ENCODE measurements around the gene ERVH48-1.
"Not testable (repeated sequence)": the region's sequence is repeated elsewhere in the genome, so short reads cannot be mapped to it uniquely, and the experiment has no call there.

Gene ERVH48-1

DNA sequence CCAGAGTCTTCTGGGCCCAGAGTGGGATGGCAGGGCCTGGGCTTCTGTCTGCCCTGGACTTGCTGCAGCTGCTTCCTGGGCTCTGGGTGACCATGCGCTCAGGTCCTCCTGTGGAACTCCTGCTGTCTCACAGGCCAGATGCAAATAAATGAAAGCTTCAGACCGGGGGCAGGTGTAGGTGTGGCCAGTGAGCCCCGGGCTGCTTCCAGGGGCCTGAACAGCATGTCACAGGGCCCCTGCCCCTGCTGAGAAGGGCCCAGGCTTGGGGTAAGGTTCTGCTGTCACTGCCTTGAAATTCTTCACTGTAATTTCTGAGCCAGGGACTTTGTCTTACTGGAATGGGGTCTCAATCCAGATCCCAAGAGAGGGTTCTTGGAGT, 46.5 kb upstream of the ERVH48-1 start:
- 0 out of 2 replicates have a peak overlapping the region, but pooled peaks have one; percentile 20 for H3K9ac ChIP-seq (ENCODE audit: low read depth, low read length)
- DNase-seq, result no peak
- TF ChIP-seq EZH2 (IDR thresholded peaks at IDR 0.05; ENCODE audit: borderline replicate concordance, low read depth, low read length, severe bottlenecking) (no peak), CTCF (IDR thresholded peaks at IDR 0.05; ENCODE audit: borderline replicate concordance, extremely low read depth, low read length, poor library complexity, severe bottlenecking) (no peak)
- H3K4me2 ChIP-seq (ENCODE audit: insufficient read depth, low read length), result no peak overlapping the region
- H4K20me1 ChIP-seq (ENCODE audit: insufficient read depth, low read length), result no peaks in the 10 kb centered on the region
- no peak overlapping the region for H2AFZ ChIP-seq (ENCODE audit: low read depth, low read length)
- peaks cover 19% of the 10 kb centered on the region for H3K79me2 ChIP-seq (ENCODE audit: insufficient read depth, low read length)
- H3K4me1 ChIP-seq (ENCODE audit: insufficient read depth, low read length), result peaks cover 25% of the 10 kb centered on the region
- peaks cover 8% of the 10 kb centered on the region for H3K36me3 ChIP-seq (ENCODE audit: insufficient read depth, low read length)
- no peak overlapping the region for H3K27ac ChIP-seq (ENCODE audit: low read length)
- no peaks in the 10 kb centered on the region for H3K9me3 ChIP-seq (ENCODE audit: insufficient read depth, low read length, severe bottlenecking)
- no peak overlapping the region for H3K4me3 ChIP-seq (ENCODE audit: low read depth in 1 of 2, low read length in 2 of 2)
- ATAC-seq (ENCODE audit: insufficient read depth, low read depth), result no peak
- H3K27me3 ChIP-seq (ENCODE audit: insufficient read depth, low read length, poor library complexity), result no peaks in the 10 kb centered on the region

- H2AFZ ChIP-seq (ENCODE audit: low read depth, low read length), result no peak overlapping the region
- peaks cover 11% of the 10 kb centered on the region for H3K79me2 ChIP-seq (ENCODE audit: insufficient read depth, low read length)
- H3K9ac ChIP-seq (ENCODE audit: low read depth, low read length), result no peak overlapping the region
- H3K4me1 ChIP-seq (ENCODE audit: insufficient read depth, low read length), result peaks cover 17% of the 10 kb centered on the region
- TF ChIP-seq EZH2 (IDR thresholded peaks at IDR 0.05; ENCODE audit: borderline replicate concordance, low read depth, low read length, severe bottlenecking), result no peak
- no peak for TF ChIP-seq CTCF (IDR thresholded peaks at IDR 0.05; ENCODE audit: borderline replicate concordance, extremely low read depth, low read length, poor library complexity, severe bottlenecking)
- H3K27ac ChIP-seq (ENCODE audit: low read length), result no peak overlapping the region
- H3K27me3 ChIP-seq (ENCODE audit: insufficient read depth, low read length, poor library complexity), result no peaks in the 10 kb centered on the region
- H3K4me3 ChIP-seq (ENCODE audit: low read depth in 1 of 2, low read length in 2 of 2), result no peak overlapping the region
- no peaks in the 10 kb centered on the region for H3K36me3 ChIP-seq (ENCODE audit: insufficient read depth, low read length)
- ATAC-seq (ENCODE audit: insufficient read depth, low read depth) (no peak), DNase-seq (no peak)
- no peaks in the 10 kb centered on the region for H4K20me1 ChIP-seq (ENCODE audit: insufficient read depth, low read length)
- H3K9me3 ChIP-seq (ENCODE audit: insufficient read depth, low read length, severe bottlenecking), result no peaks in the 10 kb centered on the region
- no peak overlapping the region for H3K4me2 ChIP-seq (ENCODE audit: insufficient read depth, low read length)
Observed at GRCh38 chr21:42970946-42971653, 45.7 kb upstream of the ERVH48-1 start.

DNA sequence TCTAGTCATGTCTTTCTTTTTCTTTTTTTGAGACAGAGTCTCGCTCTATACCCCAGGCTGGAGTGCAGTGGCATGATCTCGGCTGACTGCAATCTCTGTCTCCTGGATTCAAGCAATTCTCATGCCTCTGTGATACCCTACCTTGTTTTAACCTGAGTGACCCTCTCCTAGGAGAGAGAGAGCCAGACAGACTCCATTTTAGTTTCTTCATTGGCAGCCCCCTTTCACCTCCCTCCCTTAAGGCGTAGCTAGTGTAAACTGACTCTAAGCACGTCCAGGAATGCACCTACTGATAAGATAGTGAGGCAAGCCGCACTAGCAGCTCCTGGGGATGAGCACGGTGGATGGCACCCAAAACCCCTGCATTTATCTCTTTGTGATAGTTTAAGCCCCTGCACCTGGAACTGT, 43.8 kb upstream of the ERVH48-1 start:
- Histone ChIP-seq H3K4me2 (ENCODE audit: insufficient read depth, low read length) (no peak overlapping the region), H3K79me2 (ENCODE audit: insufficient read depth, low read length) (no peaks in the 10 kb centered on the region), H3K4me1 (ENCODE audit: insufficient read depth, low read length) (peaks cover 10% of the 10 kb centered on the region), H2AFZ (ENCODE audit: low read depth, low read length) (no peak overlapping the region), H3K4me3 (ENCODE audit: low read depth in 1 of 2, low read length in 2 of 2) (no peak overlapping the region), H3K27ac (ENCODE audit: low read length) (no peak overlapping the region), H4K20me1 (ENCODE audit: insufficient read depth, low read length) (no peaks in the 10 kb centered on the region), H3K27me3 (ENCODE audit: insufficient read depth, low read length, poor library complexity) (no peaks in the 10 kb centered on the region), H3K9ac (ENCODE audit: low read depth, low read length) (no peak overlapping the region), H3K36me3 (ENCODE audit: insufficient read depth, low read length) (no peaks in the 10 kb centered on the region), H3K9me3 (ENCODE audit: insufficient read depth, low read length, severe bottlenecking) (no peaks in the 10 kb centered on the region)
- DNase-seq (no peak), ATAC-seq (ENCODE audit: insufficient read depth, low read depth) (no peak)
- no peak for TF ChIP-seq CTCF (IDR thresholded peaks at IDR 0.05; ENCODE audit: borderline replicate concordance, extremely low read depth, low read length, poor library complexity, severe bottlenecking)
- TF ChIP-seq EZH2 (IDR thresholded peaks at IDR 0.05; ENCODE audit: borderline replicate concordance, low read depth, low read length, severe bottlenecking), result no peak

DNA sequence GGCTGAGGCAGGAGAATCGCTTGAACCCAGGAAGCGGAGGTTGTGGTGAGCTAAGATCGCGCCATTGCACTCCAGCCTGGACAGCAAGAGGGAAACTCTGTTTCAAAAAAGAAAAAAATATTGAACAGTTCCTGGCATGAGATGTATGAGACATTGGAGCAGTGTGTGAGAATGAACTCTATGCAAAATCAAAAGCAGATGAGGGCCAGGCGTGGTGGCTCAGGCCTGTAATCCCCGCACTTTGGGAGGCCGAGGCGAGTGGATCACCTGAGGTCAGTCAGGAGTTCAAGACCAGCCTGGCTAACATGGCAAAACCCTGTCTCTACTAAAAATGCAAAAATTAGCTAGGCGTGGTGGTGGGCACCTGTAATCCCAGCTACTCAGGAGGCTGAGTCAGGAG, 42.2 kb upstream of the ERVH48-1 start:
- H3K4me3 ChIP-seq (ENCODE audit: low read depth in 1 of 2, low read length in 2 of 2); H3K9me3 ChIP-seq (ENCODE audit: insufficient read depth, low read length, severe bottlenecking); ATAC-seq (ENCODE audit: insufficient read depth, low read depth); H4K20me1 ChIP-seq (ENCODE audit: insufficient read depth, low read length); H3K9ac ChIP-seq (ENCODE audit: low read depth, low read length); DNase-seq; H3K4me1 ChIP-seq (ENCODE audit: insufficient read depth, low read length); H3K27me3 ChIP-seq (ENCODE audit: insufficient read depth, low read length, poor library complexity); H3K4me2 ChIP-seq (ENCODE audit: insufficient read depth, low read length); H3K36me3 ChIP-seq (ENCODE audit: insufficient read depth, low read length); H3K27ac ChIP-seq (ENCODE audit: low read length); H3K79me2 ChIP-seq (ENCODE audit: insufficient read depth, low read length); H2AFZ ChIP-seq (ENCODE audit: low read depth, low read length): not testable (repeated sequence)

Data from DND-41 (cell line).